CD14-positive monocyte (primary cell): ENCODE data around the gene STX2. TPM values are rescaled to one million over a fixed set of nuclear protein-coding genes. Genes with fewer than 3 reads are reported as not detected.
A peak's percentile ranks its signal among the peaks of the same experiment; 100 is the strongest.

Experiments used
- DNase-seq, 3 donors: peaks; one replicate each; pipeline ENCODE4 v3.0.0-alpha.2; 2011 to 2022
- H2AFZ ChIP-seq: 2 replicates; pipeline ENCODE4 v1.6.0; 2012; ENCODE audit warnings: mild to moderate bottlenecking, low read depth, low read length, inconsistent platforms; ENCODE audit not compliant: insufficient read depth, poor library complexity, severe bottlenecking
- H3K27ac ChIP-seq, 2 donors: 1 replicate in 1 of 2; 2 replicates in 1 of 2; pipeline ENCODE4 v1.5.1; 2012 to 2013; ENCODE audit warnings: low read length in 2 of 2, control low read depth in 1 of 2, inconsistent platforms in 1 of 2, low read depth in 1 of 2, mild to moderate bottlenecking in 1 of 2
- H3K27me3 ChIP-seq, 2 donors: one replicate each; pipeline versions ENCODE4 v1.6.0 to v1.6.1; 2011 to 2013; ENCODE audit warnings: low read length in 2 of 2; ENCODE audit not compliant: control insufficient read depth in 2 of 2, insufficient read depth in 2 of 2
- H3K36me3 ChIP-seq, 2 donors: replicated peaks in 1 of 2; 1 replicate in 1 of 2; 2 replicates in 1 of 2; pipeline versions ENCODE4 v1.5.1 to v1.6.1; 2012 to 2013; ENCODE audit warnings: low read length in 2 of 2, control low read depth in 1 of 2, inconsistent platforms in 1 of 2, mild to moderate bottlenecking in 1 of 2; ENCODE audit not compliant: insufficient read depth in 2 of 2, control insufficient read depth in 1 of 2
- H3K4me1 ChIP-seq, 2 donors: 1 replicate in 1 of 2; 2 replicates in 1 of 2; pipeline versions ENCODE4 v1.5.1 to v1.6.1; 2012 to 2013; ENCODE audit warnings: low read length in 2 of 2, control low read depth in 1 of 2, inconsistent platforms in 1 of 2, mild to moderate bottlenecking in 1 of 2, moderate library complexity in 1 of 2; ENCODE audit not compliant: insufficient read depth in 2 of 2, control insufficient read depth in 1 of 2
- H3K4me2 ChIP-seq: replicated peaks from 2 replicates; pipeline ENCODE3; 2012; ENCODE audit warnings: low read length, moderate library complexity, mild to moderate bottlenecking; ENCODE audit not compliant: poor library complexity, severe bottlenecking; ENCODE audit errors: extremely low read depth
- H3K4me3 ChIP-seq, 3 experiments: fragments of 200-600 bp in 1 of 3; sonication (generic) in 1 of 3; replicated peaks in 1 of 3; 1 replicate in 2 of 3; 2 replicates in 1 of 3; pipeline ENCODE4 v1.5.1; 2011 to 2013; ENCODE audit warnings: low read length in 3 of 3, mild to moderate bottlenecking in 3 of 3, control low read depth in 2 of 3, low read depth in 2 of 3, inconsistent platforms in 1 of 3, moderate library complexity in 1 of 3
- H3K79me2 ChIP-seq: 2 replicates; pipeline ENCODE4 v1.6.0; 2012; ENCODE audit warnings: mild to moderate bottlenecking, control low read depth, inconsistent platforms, low read length, moderate library complexity; ENCODE audit not compliant: insufficient read depth
- H3K9ac ChIP-seq: 2 replicates; pipeline ENCODE4 v1.6.0; 2017; ENCODE audit warnings: low read length, mild to moderate bottlenecking; ENCODE audit not compliant: insufficient read depth, poor library complexity, severe bottlenecking
- H3K9me3 ChIP-seq, 2 donors: replicated peaks in 1 of 2; 1 replicate in 1 of 2; 2 replicates in 1 of 2; pipeline versions ENCODE4 v1.5.1 to v1.6.1; 2012 to 2013; ENCODE audit warnings: low read length in 2 of 2, control low read depth in 1 of 2; ENCODE audit not compliant: control insufficient read depth in 1 of 2, insufficient read depth in 1 of 2
- H4K20me1 ChIP-seq: 2 replicates; pipeline ENCODE4 v1.6.0; 2012; ENCODE audit warnings: mild to moderate bottlenecking, low read length, control low read depth, moderate library complexity; ENCODE audit not compliant: insufficient read depth
- H3K27ac Mint-ChIP-seq, 7 donors: one replicate each; pipeline ENCODE4 v1.8.0; 2020; ENCODE audit warnings: mild to moderate bottlenecking in 7 of 7, mixed read lengths in 7 of 7, moderate library complexity in 6 of 7, inconsistent platforms in 2 of 7
- H3K27me3 Mint-ChIP-seq, 3 donors: one replicate each; pipeline ENCODE4 v1.8.0; 2021 to 2022; ENCODE audit warnings: low read depth in 3 of 3, mild to moderate bottlenecking in 3 of 3, mixed read lengths in 3 of 3, moderate library complexity in 3 of 3, inconsistent platforms in 1 of 3
- H3K36me3 Mint-ChIP-seq, 2 donors: one replicate each; pipeline ENCODE4 v1.8.0; 2020; ENCODE audit warnings: mixed read lengths in 2 of 2, inconsistent platforms in 1 of 2, mild to moderate bottlenecking in 1 of 2
- H3K4me1 Mint-ChIP-seq: one replicate; pipeline ENCODE4 v1.8.0; 2020; ENCODE audit warnings: mild to moderate bottlenecking, mixed read lengths
- H3K4me3 Mint-ChIP-seq, 2 donors: one replicate each; pipeline ENCODE4 v1.8.0; 2020; ENCODE audit warnings: mild to moderate bottlenecking in 2 of 2, mixed read lengths in 2 of 2, moderate library complexity in 1 of 2
- H3K9me3 Mint-ChIP-seq, 7 donors: one replicate each; pipeline ENCODE4 v1.8.0; 2020 to 2022; ENCODE audit warnings: mixed read lengths in 7 of 7, mild to moderate bottlenecking in 6 of 7, moderate library complexity in 6 of 7, inconsistent platforms in 2 of 7
- CTCF ChIP-seq: fragments of 200-600 bp; IDR thresholded peaks from one replicate; pipeline ENCODE4 v1.8.0; 2022; ENCODE audit warnings: antibody characterized with exemption, mild to moderate bottlenecking
- WGBS: methylation state at CpG from one replicate; pipeline ENCODE4 v1.1.5; 2013; ENCODE audit warnings: missing lambda C conversion rate; ENCODE audit not compliant: insufficient coverage; 5-methylcytosine and 5-hydroxymethylcytosine counted together
- intact Hi-C, 2 donors: fragments of 100-400 bp; cut with micrococcal nuclease; formaldehyde crosslinking; loops; one replicate each; pipeline versions ENCODE4 v1.15.0 to v1.15.1; 2023
- polyA plus RNA-seq, 3 donors: library from polyadenylated mRNA; depleted of rRNA in 1 of 3; unstranded in 2 of 3; stranded (reverse) in 1 of 3; fragments of 300-500 nt in 2 of 3; fragments of >200 nt in 1 of 3; fragmentation: Illumina TruSeq in 2 of 3; gene quantifications; 1 replicate in 2 of 3; 2 replicates in 1 of 3; pipeline ENCODE4 v1.2.3, GENCODE V29; 2012 to 2021

The STX2 gene
- polyA plus RNA-seq, 3 donors = 4.8 to 32.9 (median 7.6) TPM

- Mint-ChIP-seq H3K4me3 (no peak overlapping the region), H3K9me3 (peaks cover 0 to 4% (median 0%) of the 10 kb centered on the region in 7 donors), H3K27ac (no peak overlapping the region), H3K27me3 (peaks cover 0 to 1% (median 1%) of the 10 kb centered on the region in 3 donors), H3K36me3 (peaks cover 29 to 31% of the 10 kb centered on the region in 2 donors), H3K4me1 (peaks cover 16% of the 10 kb centered on the region)
- intact Hi-C loops = no loop called here
- no peaks in the 10 kb centered on the region for H3K9me3 ChIP-seq
- no peak overlapping the region for H3K9ac ChIP-seq
- peaks cover 5 to 30% of the 10 kb centered on the region in 2 donors for H3K36me3 ChIP-seq
- no peaks in the 10 kb centered on the region for H3K4me1 ChIP-seq
- H3K4me3 ChIP-seq = no peak overlapping the region
- peaks cover 11% of the 10 kb centered on the region for H3K79me2 ChIP-seq
- no peak overlapping the region for H3K4me2 ChIP-seq
- DNase-seq = no peak
- no peaks in the 10 kb centered on the region for H3K27me3 ChIP-seq
- no peaks in the 10 kb centered on the region for H4K20me1 ChIP-seq
- no peak overlapping the region for H2AFZ ChIP-seq
- H3K27ac ChIP-seq = no peak overlapping the region
- WGBS = 100% methylated on average over 2 of the region's 6 CpGs
- no peak for TF ChIP-seq CTCF
Observed at GRCh38 chr12:130825771-130826150, 13.3 kb downstream of the STX2 start.

GRCh38 chr12:130819681-130820080 lies 19.4 kb downstream of the STX2 start:
- TF ChIP-seq CTCF = no peak
- Histone ChIP-seq H3K9me3 (no peaks in the 10 kb centered on the region), H3K36me3 (peaks cover 8 to 32% of the 10 kb centered on the region in 2 donors), H3K27me3 (no peaks in the 10 kb centered on the region), H3K4me2 (no peak overlapping the region), H3K79me2 (no peaks in the 10 kb centered on the region), H3K4me1 (peaks cover 4 to 10% of the 10 kb centered on the region in 2 donors), H2AFZ (peak overlapping the region; percentile 81), H3K27ac (no peak overlapping the region), H3K4me3 (no peak overlapping the region), H4K20me1 (no peaks in the 10 kb centered on the region), H3K9ac (no peak overlapping the region)
- 94% methylated on average over 8 of the region's 12 CpGs for WGBS
- intact Hi-C loops = no loop called here
- Mint-ChIP-seq H3K27ac (no peak overlapping the region), H3K9me3 (no peaks in the 10 kb centered on the region), H3K27me3 (peaks cover 0 to 2% (median 1%) of the 10 kb centered on the region in 3 donors), H3K36me3 (peaks cover 36% of the 10 kb centered on the region in 2 donors), H3K4me1 (peaks cover 14% of the 10 kb centered on the region), H3K4me3 (no peak overlapping the region)
- no peak for DNase-seq
